Fibroblast of lung (primary cell): ENCODE measurements around the gene PPP1R1C. TPM values are rescaled to one million over a fixed set of nuclear protein-coding genes. Genes with fewer than 3 reads are reported as not detected.

Experiments used
- DNase-seq, 2 donors: peaks; one replicate each; pipeline versions ENCODE4 v3.0.0 to v3.0.0-alpha.2; 2010; ENCODE audit warnings: low read depth in 2 of 2
- H2AFZ ChIP-seq: 2 replicates; pipeline ENCODE4 v1.5.1; 2012; ENCODE audit warnings: low read length, control low read depth, inconsistent platforms
- H3K27ac ChIP-seq: 2 replicates; pipeline ENCODE4 v1.5.1; 2011; ENCODE audit warnings: low read length, control low read depth; ENCODE audit not compliant: insufficient read depth
- H3K27me3 ChIP-seq: 2 replicates; pipeline ENCODE4 v1.5.1; 2011; ENCODE audit warnings: mild to moderate bottlenecking, low read length; ENCODE audit not compliant: control insufficient read depth, insufficient read depth
- H3K36me3 ChIP-seq: 2 replicates; pipeline ENCODE4 v1.5.1; 2011; ENCODE audit warnings: low read length; ENCODE audit not compliant: control insufficient read depth, insufficient read depth
- H3K4me1 ChIP-seq: 2 replicates; pipeline ENCODE4 v1.5.1; 2011; ENCODE audit warnings: low read length; ENCODE audit not compliant: control insufficient read depth, insufficient read depth; ENCODE audit errors: extremely low read depth
- H3K4me2 ChIP-seq: 2 replicates; pipeline ENCODE4 v1.5.1; 2011; ENCODE audit warnings: low read length, control low read depth; ENCODE audit not compliant: insufficient read depth; ENCODE audit errors: extremely low read depth
- H3K4me3 ChIP-seq, 4 experiments: fragments of 200-600 bp in 1 of 4; sonication (generic) in 1 of 4; replicated peaks in 1 of 4; 2 replicates each; pipeline ENCODE4 v1.5.1; 2011 to 2016; ENCODE audit warnings: low read length in 4 of 4, low read depth in 3 of 4, mild to moderate bottlenecking in 3 of 4, control low read depth in 2 of 4, inconsistent platforms in 1 of 4, mixed read lengths in 1 of 4; ENCODE audit not compliant: insufficient read depth in 1 of 4; ENCODE audit errors: control extremely low read depth in 1 of 4
- H3K79me2 ChIP-seq: 2 replicates; pipeline ENCODE4 v1.5.1; 2012; ENCODE audit warnings: mild to moderate bottlenecking, low read length, inconsistent platforms; ENCODE audit not compliant: control insufficient read depth, insufficient read depth
- H3K9ac ChIP-seq: 2 replicates; pipeline ENCODE4 v1.5.1; 2011; ENCODE audit warnings: mild to moderate bottlenecking, low read length, control low read depth; ENCODE audit not compliant: insufficient read depth
- H3K9me3 ChIP-seq: 2 replicates; pipeline ENCODE4 v1.5.1; 2012; ENCODE audit warnings: low read depth, low read length; ENCODE audit not compliant: control insufficient read depth, insufficient read depth
- H4K20me1 ChIP-seq: 2 replicates; pipeline ENCODE4 v1.5.1; 2011; ENCODE audit warnings: low read length; ENCODE audit not compliant: control insufficient read depth, insufficient read depth; ENCODE audit errors: extremely low read depth
- EZH2 ChIP-seq: IDR thresholded peaks from 2 replicates; pipeline ENCODE4 v1.5.1; 2012; ENCODE audit warnings: low read length, control low read depth, mild to moderate bottlenecking; ENCODE audit errors: missing control alignments
- polyA plus RNA-seq, 2 donors: library from polyadenylated mRNA; depleted of rRNA in 1 of 2; stranded (reverse) in 1 of 2; unstranded in 1 of 2; fragments of >200 nt; gene quantifications; 2 replicates each; pipeline ENCODE4 v1.2.1, GENCODE V29; 2011 to 2012; ENCODE audit warnings: missing spikeins in 1 of 2
- total RNA-seq: library from RNA; depleted of rRNA; stranded (reverse); fragments of >200 nt; gene quantifications from 2 replicates; pipeline ENCODE4 v1.2.1, GENCODE V29; 2014
- TF ChIP-seq, protein P1 (sequence below), 2 donors: IDR thresholded peaks in 1 of 2; conservative IDR thresholded peaks in 1 of 2; 1 replicate in 1 of 2; 2 replicates in 1 of 2; pipeline ENCODE4 v1.5.1; 2011 to 2012; ENCODE audit warnings: low read length in 2 of 2, control low read depth in 1 of 2, inconsistent platforms in 1 of 2, low read depth in 1 of 2, mild to moderate bottlenecking in 1 of 2

PPP1R1C gene
- total and polyA plus RNA-seq, 2 donors (not counting 1 experiment from before 2014, with no cell fraction given) = 0.50 to 0.57 TPM

DNA sequence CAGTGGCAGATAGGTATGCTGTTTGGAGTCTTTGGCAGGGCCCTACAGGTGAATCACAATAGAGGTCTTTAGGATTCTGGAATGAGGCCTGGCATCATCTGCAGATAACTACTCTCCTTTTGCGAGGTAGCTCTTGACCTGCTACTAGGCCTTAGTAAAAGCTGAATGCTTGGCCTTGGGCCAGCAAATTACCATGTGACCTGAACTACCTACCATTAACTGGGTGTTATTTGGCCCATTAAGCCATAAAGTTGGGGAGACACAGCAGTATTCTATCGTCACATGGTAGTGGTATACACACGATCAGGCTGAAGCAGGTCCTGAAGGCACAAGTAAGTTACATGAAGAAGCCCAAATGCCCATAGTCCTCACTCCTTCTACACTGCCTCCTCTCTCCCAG is 178.2 kb downstream of the PPP1R1C start:
- H3K9ac ChIP-seq = no peak overlapping the region
- H3K4me3 ChIP-seq = no peak overlapping the region
- H4K20me1 ChIP-seq = no peaks in the 10 kb centered on the region
- no peak overlapping the region for H3K27ac ChIP-seq
- DNase-seq = no peak
- H3K79me2 ChIP-seq = no peaks in the 10 kb centered on the region
- H3K4me2 ChIP-seq = no peak overlapping the region
- no peaks in the 10 kb centered on the region for H3K4me1 ChIP-seq
- no peaks in the 10 kb centered on the region for H3K27me3 ChIP-seq
- H3K9me3 ChIP-seq = no peaks in the 10 kb centered on the region
- no peak overlapping the region for H2AFZ ChIP-seq
- H3K36me3 ChIP-seq = no peaks in the 10 kb centered on the region
- TF ChIP-seq, protein P1, sequence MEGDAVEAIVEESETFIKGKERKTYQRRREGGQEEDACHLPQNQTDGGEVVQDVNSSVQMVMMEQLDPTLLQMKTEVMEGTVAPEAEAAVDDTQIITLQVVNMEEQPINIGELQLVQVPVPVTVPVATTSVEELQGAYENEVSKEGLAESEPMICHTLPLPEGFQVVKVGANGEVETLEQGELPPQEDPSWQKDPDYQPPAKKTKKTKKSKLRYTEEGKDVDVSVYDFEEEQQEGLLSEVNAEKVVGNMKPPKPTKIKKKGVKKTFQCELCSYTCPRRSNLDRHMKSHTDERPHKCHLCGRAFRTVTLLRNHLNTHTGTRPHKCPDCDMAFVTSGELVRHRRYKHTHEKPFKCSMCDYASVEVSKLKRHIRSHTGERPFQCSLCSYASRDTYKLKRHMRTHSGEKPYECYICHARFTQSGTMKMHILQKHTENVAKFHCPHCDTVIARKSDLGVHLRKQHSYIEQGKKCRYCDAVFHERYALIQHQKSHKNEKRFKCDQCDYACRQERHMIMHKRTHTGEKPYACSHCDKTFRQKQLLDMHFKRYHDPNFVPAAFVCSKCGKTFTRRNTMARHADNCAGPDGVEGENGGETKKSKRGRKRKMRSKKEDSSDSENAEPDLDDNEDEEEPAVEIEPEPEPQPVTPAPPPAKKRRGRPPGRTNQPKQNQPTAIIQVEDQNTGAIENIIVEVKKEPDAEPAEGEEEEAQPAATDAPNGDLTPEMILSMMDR (conservative IDR thresholded peaks at IDR 0.05 in 1 of 2, IDR thresholded peaks at IDR 0.05 in 1 of 2; ENCODE audit: low read depth in 1 of 2, low read length in 2 of 2) = no peak
- no peak for TF ChIP-seq EZH2

DNA sequence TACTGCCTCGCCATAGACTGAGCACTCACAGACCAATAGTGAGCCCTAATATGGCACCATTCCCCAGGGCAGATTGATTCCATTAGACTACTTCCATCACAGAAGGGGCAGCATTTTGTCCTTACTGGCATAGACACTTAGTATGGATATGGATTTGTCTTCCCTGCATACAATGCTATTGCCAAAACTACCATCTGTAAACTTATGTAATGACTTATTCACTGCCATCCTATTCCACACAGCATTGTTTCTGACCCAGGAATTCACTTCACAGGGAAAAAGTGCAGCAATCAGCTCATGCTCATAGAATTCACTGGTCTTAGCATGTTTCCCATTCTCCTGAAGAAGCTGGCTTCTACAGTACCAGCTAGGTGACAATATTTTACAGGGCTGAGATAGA is 179.0 kb downstream of the PPP1R1C start:
- no peak overlapping the region for H2AFZ ChIP-seq
- H3K36me3 ChIP-seq = no peaks in the 10 kb centered on the region
- H3K9me3 ChIP-seq = no peaks in the 10 kb centered on the region
- no peak overlapping the region for H3K27ac ChIP-seq
- no peak overlapping the region for H3K9ac ChIP-seq
- H3K4me2 ChIP-seq = no peak overlapping the region
- no peaks in the 10 kb centered on the region for H3K79me2 ChIP-seq
- TF ChIP-seq, protein P1 (conservative IDR thresholded peaks at IDR 0.05 in 1 of 2, IDR thresholded peaks at IDR 0.05 in 1 of 2; ENCODE audit: low read depth in 1 of 2, low read length in 2 of 2) = no peak
- TF ChIP-seq EZH2 = no peak
- no peak for DNase-seq
- no peaks in the 10 kb centered on the region for H3K27me3 ChIP-seq
- no peak overlapping the region for H3K4me3 ChIP-seq
- H4K20me1 ChIP-seq = no peaks in the 10 kb centered on the region
- H3K4me1 ChIP-seq = no peaks in the 10 kb centered on the region

DNA sequence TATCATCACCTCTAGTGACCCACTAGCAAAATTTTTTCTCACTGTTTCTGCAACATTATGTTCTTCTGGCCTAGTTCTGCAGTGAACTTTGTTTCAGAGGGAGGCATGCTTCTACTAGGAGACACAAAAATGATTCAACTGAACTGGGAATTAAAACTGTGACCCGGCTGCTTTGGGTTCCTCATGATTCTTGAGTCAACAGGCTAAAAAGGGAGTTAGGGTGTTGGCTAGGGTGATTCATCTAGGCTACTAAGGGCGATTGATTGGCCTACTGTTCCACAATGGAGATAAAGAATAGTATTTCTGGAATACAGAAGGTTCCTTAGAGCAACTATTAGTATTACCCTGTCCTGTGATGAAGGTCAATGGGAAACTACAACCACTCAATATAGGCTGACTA is 179.5 kb downstream of the PPP1R1C start:
- no peaks in the 10 kb centered on the region for H3K9me3 ChIP-seq
- TF ChIP-seq, protein P1 (conservative IDR thresholded peaks at IDR 0.05 in 1 of 2, IDR thresholded peaks at IDR 0.05 in 1 of 2; ENCODE audit: low read depth in 1 of 2, low read length in 2 of 2) = no peak
- TF ChIP-seq EZH2 = no peak
- no peak overlapping the region for H2AFZ ChIP-seq
- H3K4me3 ChIP-seq = no peak overlapping the region
- no peaks in the 10 kb centered on the region for H3K27me3 ChIP-seq
- H3K4me2 ChIP-seq = no peak overlapping the region
- H3K9ac ChIP-seq = no peak overlapping the region
- no peaks in the 10 kb centered on the region for H4K20me1 ChIP-seq
- H3K4me1 ChIP-seq = no peaks in the 10 kb centered on the region
- H3K36me3 ChIP-seq = no peaks in the 10 kb centered on the region
- no peak for DNase-seq
- no peak overlapping the region for H3K27ac ChIP-seq
- H3K79me2 ChIP-seq = no peaks in the 10 kb centered on the region
